HepG2 (cell line): ENCODE measurements around the gene CEBPG. TPM values are rescaled to one million over a fixed set of nuclear protein-coding genes. Genes with fewer than 3 reads are reported as not detected.

Source experiments
- ZBTB39 ChIP-seq: sonication (generic); formaldehyde crosslinking; IDR thresholded peaks from 2 replicates; pipeline ENCODE4 v1.5.0; 2020; ENCODE audit warnings: missing genetic modification reagents
- ZBTB40 ChIP-seq, 2 experiments: fragments of 450-650 bp in 1 of 2; sonication (generic) in 1 of 2; formaldehyde crosslinking in 1 of 2; IDR thresholded peaks; 2 replicates each; pipeline versions ENCODE4 v1.6.1 to v1.8.0; 2016 to 2022; ENCODE audit warnings: antibody characterized with exemption in 1 of 2, mild to moderate bottlenecking in 1 of 2, missing genetic modification reagents in 1 of 2
- polyA plus RNA-seq, 8 experiments: library from polyadenylated mRNA; depleted of rRNA in 3 of 8; stranded (reverse) in 7 of 8; unstranded in 1 of 8; fragments of >200 nt; fragmentation: Illumina TruSeq in 4 of 8; extraction: Trizol in 4 of 8; gene quantifications; 2 replicates each; pipeline versions ENCODE4 v1.2.1 to v1.2.3, GENCODE V29; 2011 to 2016; ENCODE audit warnings: low read depth in 4 of 8, missing spikeins in 1 of 8, mixed read lengths in 1 of 8; ENCODE audit not compliant: insufficient read depth in 1 of 8
- total RNA-seq, 5 experiments: library from RNA; depleted of rRNA; stranded (reverse); fragments of >200 nt; fragmentation: Illumina TruSeq; extraction: Trizol; gene quantifications; 2 replicates each; pipeline ENCODE4 v1.2.3, GENCODE V29; 2016; ENCODE audit warnings: low read depth in 1 of 5

CEBPG gene
- total and polyA plus RNA-seq, 2 of the 13 experiments (the other 11 are each of a cell fraction or from before 2014, with no cell fraction given): 25.7 to 34.3 TPM

DNA sequence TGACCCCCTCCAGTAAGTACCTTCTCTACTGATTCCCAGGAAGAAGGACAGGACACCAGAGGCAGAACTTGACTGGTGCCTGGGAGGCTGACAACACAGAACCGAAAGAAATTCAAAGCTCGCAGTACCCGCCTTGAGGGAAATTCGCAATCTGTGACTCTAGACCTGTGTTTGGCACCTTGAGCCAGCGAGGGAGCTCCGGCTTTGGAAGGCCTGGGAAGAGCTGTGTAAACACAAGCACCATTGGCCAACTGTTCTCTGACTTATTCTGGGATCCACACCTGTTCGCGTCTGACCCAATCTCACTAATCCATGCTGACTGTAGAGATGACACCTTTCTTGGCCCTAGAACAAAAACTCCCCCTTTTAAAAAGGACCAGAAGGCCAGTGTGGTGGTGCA lies 50.7 kb downstream of the CEBPG start (continued):
- TF ChIP-seq ZBTB40 (IDR thresholded peaks at IDR 0.05) (no peak), ZBTB40 (CRISPR knock-in tag; IDR thresholded peaks at IDR 0.05) (no peak), ZBTB39 (CRISPR knock-in tag) (no peak)
